Immature natural killer cell (primary cell): ENCODE results near the gene THSD4. TPM values are rescaled to one million over a fixed set of nuclear protein-coding genes. Genes with fewer than 3 reads are reported as not detected.
"Not testable (repeated sequence)": the region's sequence is repeated elsewhere in the genome, so short reads cannot be mapped to it uniquely, and the experiment has no call there.

Experiments used
- DNase-seq, 3 donors: peaks; one replicate each; pipeline ENCODE4 v3.0.0; 2022; ENCODE audit warnings: mixed read lengths in 1 of 3
- H3K27ac Mint-ChIP-seq, 6 donors: one replicate each; pipeline ENCODE4 v1.8.0; 2020; ENCODE audit warnings: mixed read lengths in 6 of 6, mild to moderate bottlenecking in 5 of 6, inconsistent platforms in 4 of 6, moderate library complexity in 3 of 6
- H3K27me3 Mint-ChIP-seq, 3 donors: one replicate each; pipeline ENCODE4 v1.8.0; 2020 to 2021; ENCODE audit warnings: low read depth in 3 of 3, mild to moderate bottlenecking in 3 of 3, mixed read lengths in 3 of 3, moderate library complexity in 3 of 3, inconsistent platforms in 1 of 3
- H3K36me3 Mint-ChIP-seq, 3 donors: one replicate each; pipeline ENCODE4 v1.8.0; 2020; ENCODE audit warnings: mixed read lengths in 3 of 3, inconsistent platforms in 2 of 3, mild to moderate bottlenecking in 2 of 3
- H3K4me1 Mint-ChIP-seq, 2 donors: one replicate each; pipeline ENCODE4 v1.8.0; 2020; ENCODE audit warnings: inconsistent platforms in 2 of 2, mild to moderate bottlenecking in 2 of 2, mixed read lengths in 2 of 2, moderate library complexity in 1 of 2
- H3K4me3 Mint-ChIP-seq, 5 donors: one replicate each; pipeline ENCODE4 v1.8.0; 2020; ENCODE audit warnings: mild to moderate bottlenecking in 5 of 5, mixed read lengths in 5 of 5, inconsistent platforms in 3 of 5, moderate library complexity in 3 of 5
- H3K9me3 Mint-ChIP-seq, 6 donors: one replicate each; pipeline ENCODE4 v1.8.0; 2020; ENCODE audit warnings: mild to moderate bottlenecking in 6 of 6, mixed read lengths in 6 of 6, inconsistent platforms in 4 of 6, moderate library complexity in 3 of 6
- polyA plus RNA-seq, 3 donors: library from polyadenylated mRNA; unstranded; fragments of 300-500 nt; fragmentation: Illumina TruSeq; gene quantifications; one replicate each; pipeline ENCODE4 v1.2.3, GENCODE V29; 2021

THSD4 gene
- polyA plus RNA-seq, 3 donors from 2014 or later, result not detected

GRCh38 chr15:71313806-71314205, 198.5 kb downstream of the THSD4 start:
- Mint-ChIP-seq H3K27me3 (peaks cover 0 to 4% (median 2%) of the 10 kb centered on the region in 3 donors), H3K27ac (no peak overlapping the region)
- no peak for DNase-seq

GRCh38 chr15:71314956-71315537, 199.8 kb downstream of the THSD4 start:
- DNase-seq, result no peak
- no peaks in the 10 kb centered on the region for H3K9me3 Mint-ChIP-seq
- H3K36me3 Mint-ChIP-seq, result no peaks in the 10 kb centered on the region
- H3K27ac Mint-ChIP-seq, result no peak overlapping the region
- H3K27me3 Mint-ChIP-seq, result peaks cover 0 to 6% (median 2%) of the 10 kb centered on the region in 3 donors
- H3K4me3 Mint-ChIP-seq, result no peak overlapping the region
- H3K4me1 Mint-ChIP-seq, result no peaks in the 10 kb centered on the region

More at GRCh38 chr15:71313806-71314205, 198.5 kb downstream of the THSD4 start:
- H3K9me3 Mint-ChIP-seq, result no peaks in the 10 kb centered on the region
- H3K4me1 Mint-ChIP-seq, result no peaks in the 10 kb centered on the region
- H3K36me3 Mint-ChIP-seq, result no peaks in the 10 kb centered on the region
- no peak overlapping the region for H3K4me3 Mint-ChIP-seq

GRCh38 chr15:71316911-71317310, 201.6 kb downstream of the THSD4 start:
- no peak for DNase-seq
- Mint-ChIP-seq H3K27ac (no peak overlapping the region), H3K4me3 (no peak overlapping the region), H3K27me3 (peaks cover 0 to 7% (median 2%) of the 10 kb centered on the region in 3 donors), H3K36me3 (no peaks in the 10 kb centered on the region), H3K4me1 (no peaks in the 10 kb centered on the region), H3K9me3 (no peaks in the 10 kb centered on the region)

GRCh38 chr15:71319424-71319823, 204.2 kb downstream of the THSD4 start:
- not testable (repeated sequence) for H3K27me3 Mint-ChIP-seq, H3K4me1 Mint-ChIP-seq, H3K27ac Mint-ChIP-seq, H3K9me3 Mint-ChIP-seq, H3K4me3 Mint-ChIP-seq, H3K36me3 Mint-ChIP-seq, DNase-seq

- Mint-ChIP-seq H3K4me3 (no peak overlapping the region), H3K36me3 (no peaks in the 10 kb centered on the region), H3K9me3 (no peaks in the 10 kb centered on the region), H3K4me1 (no peaks in the 10 kb centered on the region), H3K27ac (no peak overlapping the region), H3K27me3 (peaks cover 0 to 7% (median 4%) of the 10 kb centered on the region in 3 donors)
- no peak for DNase-seq
These were observed 204.7 kb downstream of the THSD4 start for GRCh38 chr15:71319935-71320334.

GRCh38 chr15:71323082-71323481, 207.8 kb downstream of the THSD4 start:
- H3K27ac Mint-ChIP-seq, result no peak overlapping the region
- DNase-seq, result no peak
- no peaks in the 10 kb centered on the region for H3K4me1 Mint-ChIP-seq
- peaks cover 0 to 4% (median 3%) of the 10 kb centered on the region in 3 donors for H3K27me3 Mint-ChIP-seq
- H3K36me3 Mint-ChIP-seq, result no peaks in the 10 kb centered on the region
- no peaks in the 10 kb centered on the region for H3K9me3 Mint-ChIP-seq
- no peak overlapping the region for H3K4me3 Mint-ChIP-seq

- H3K36me3 Mint-ChIP-seq, result no peaks in the 10 kb centered on the region
- H3K4me3 Mint-ChIP-seq, result no peak overlapping the region
- DNase-seq, result no peak
- no peaks in the 10 kb centered on the region for H3K4me1 Mint-ChIP-seq
- H3K27me3 Mint-ChIP-seq, result peaks cover 0 to 3% (median 3%) of the 10 kb centered on the region in 3 donors
- H3K27ac Mint-ChIP-seq, result no peak overlapping the region
- H3K9me3 Mint-ChIP-seq, result no peaks in the 10 kb centered on the region
These were observed 208.3 kb downstream of the THSD4 start for GRCh38 chr15:71323584-71323983.

- Mint-ChIP-seq H3K4me3 (no peak overlapping the region), H3K9me3 (no peaks in the 10 kb centered on the region), H3K27ac (no peak overlapping the region), H3K36me3 (no peaks in the 10 kb centered on the region), H3K27me3 (peaks cover 0 to 3% (median 0%) of the 10 kb centered on the region in 3 donors), H3K4me1 (no peaks in the 10 kb centered on the region)
- DNase-seq, result no peak
These were observed 210.2 kb downstream of the THSD4 start for GRCh38 chr15:71325481-71325880.

GRCh38 chr15:71328453-71328852, 213.2 kb downstream of the THSD4 start:
- Mint-ChIP-seq H3K4me1 (no peaks in the 10 kb centered on the region), H3K27ac (no peak overlapping the region), H3K36me3 (no peaks in the 10 kb centered on the region), H3K9me3 (peaks cover 0 to 3% (median 0%) of the 10 kb centered on the region in 6 donors), H3K4me3 (no peak overlapping the region), H3K27me3 (peaks cover 2% of the 10 kb centered on the region in 3 donors)
- DNase-seq, result no peak

GRCh38 chr15:71329041-71329440, 213.8 kb downstream of the THSD4 start:
- H3K4me3 Mint-ChIP-seq, result no peak overlapping the region
- H3K27ac Mint-ChIP-seq, result no peak overlapping the region
- H3K27me3 Mint-ChIP-seq, result peaks cover 2 to 3% (median 2%) of the 10 kb centered on the region in 3 donors

GRCh38 chr15:71329497-71330260, 214.4 kb downstream of the THSD4 start:
- no peak overlapping the region for H3K4me3 Mint-ChIP-seq
- H3K27me3 Mint-ChIP-seq, result peaks cover 2 to 3% (median 2%) of the 10 kb centered on the region in 3 donors
- H3K27ac Mint-ChIP-seq, result no peak overlapping the region
- no peaks in the 10 kb centered on the region for H3K4me1 Mint-ChIP-seq
- no peak for DNase-seq
- H3K9me3 Mint-ChIP-seq, result peaks cover 0 to 3% (median 0%) of the 10 kb centered on the region in 6 donors
- H3K36me3 Mint-ChIP-seq, result no peaks in the 10 kb centered on the region

More at GRCh38 chr15:71329041-71329440, 213.8 kb downstream of the THSD4 start:
- H3K36me3 Mint-ChIP-seq, result no peaks in the 10 kb centered on the region
- DNase-seq, result no peak
- H3K4me1 Mint-ChIP-seq, result no peaks in the 10 kb centered on the region
- H3K9me3 Mint-ChIP-seq, result peaks cover 0 to 3% (median 0%) of the 10 kb centered on the region in 6 donors

GRCh38 chr15:71330638-71331162, 215.4 kb downstream of the THSD4 start:
- DNase-seq, result no peak
- H3K4me3 Mint-ChIP-seq, result no peak overlapping the region
- peaks cover 2 to 3% (median 2%) of the 10 kb centered on the region in 3 donors for H3K27me3 Mint-ChIP-seq
- H3K36me3 Mint-ChIP-seq, result no peaks in the 10 kb centered on the region
- H3K27ac Mint-ChIP-seq, result no peak overlapping the region
- peaks cover 0 to 3% (median 0%) of the 10 kb centered on the region in 6 donors for H3K9me3 Mint-ChIP-seq
- no peaks in the 10 kb centered on the region for H3K4me1 Mint-ChIP-seq

- Mint-ChIP-seq H3K4me3 (no peak overlapping the region), H3K4me1 (no peaks in the 10 kb centered on the region), H3K27ac (no peak overlapping the region), H3K36me3 (no peaks in the 10 kb centered on the region), H3K27me3 (peaks cover 2 to 3% (median 2%) of the 10 kb centered on the region in 3 donors), H3K9me3 (peaks cover 0 to 3% (median 0%) of the 10 kb centered on the region in 6 donors)
- DNase-seq, result no peak
These were observed 215.9 kb downstream of the THSD4 start for GRCh38 chr15:71331173-71331572.

- no peak for DNase-seq
- Mint-ChIP-seq H3K4me3 (no peak overlapping the region), H3K27me3 (peaks cover 2 to 4% (median 3%) of the 10 kb centered on the region in 3 donors), H3K9me3 (peaks cover 0 to 3% (median 0%) of the 10 kb centered on the region in 6 donors), H3K36me3 (no peaks in the 10 kb centered on the region), H3K4me1 (no peaks in the 10 kb centered on the region), H3K27ac (no peak overlapping the region)
These were observed 217.2 kb downstream of the THSD4 start for GRCh38 chr15:71332431-71333004.
